Activated CD8-positive, alpha-beta memory T cell treated with anti-CD3 and anti-CD28 coated beads, Interleukin-2, amount 50 U/mL, for 48 hours (primary cell): ENCODE results near the gene AQP10.
A peak's percentile ranks its signal among the peaks of the same experiment; 100 is the strongest.
"Not testable (repeated sequence)": the region's sequence is repeated elsewhere in the genome, so short reads cannot be mapped to it uniquely, and the experiment has no call there.

ENCODE experiments used
- DNase-seq: peaks from one replicate; pipeline ENCODE4 v3.0.0-alpha.2; 2020

Gene AQP10

GRCh38 chr1:154320882-154321608, at the start of gene AQP10:
TSS of gene AQP10 (plus strand) at chr1:154321093. CDS start at chr1:154321156, 63 bp downstream.
- no peak for DNase-seq

DNA sequence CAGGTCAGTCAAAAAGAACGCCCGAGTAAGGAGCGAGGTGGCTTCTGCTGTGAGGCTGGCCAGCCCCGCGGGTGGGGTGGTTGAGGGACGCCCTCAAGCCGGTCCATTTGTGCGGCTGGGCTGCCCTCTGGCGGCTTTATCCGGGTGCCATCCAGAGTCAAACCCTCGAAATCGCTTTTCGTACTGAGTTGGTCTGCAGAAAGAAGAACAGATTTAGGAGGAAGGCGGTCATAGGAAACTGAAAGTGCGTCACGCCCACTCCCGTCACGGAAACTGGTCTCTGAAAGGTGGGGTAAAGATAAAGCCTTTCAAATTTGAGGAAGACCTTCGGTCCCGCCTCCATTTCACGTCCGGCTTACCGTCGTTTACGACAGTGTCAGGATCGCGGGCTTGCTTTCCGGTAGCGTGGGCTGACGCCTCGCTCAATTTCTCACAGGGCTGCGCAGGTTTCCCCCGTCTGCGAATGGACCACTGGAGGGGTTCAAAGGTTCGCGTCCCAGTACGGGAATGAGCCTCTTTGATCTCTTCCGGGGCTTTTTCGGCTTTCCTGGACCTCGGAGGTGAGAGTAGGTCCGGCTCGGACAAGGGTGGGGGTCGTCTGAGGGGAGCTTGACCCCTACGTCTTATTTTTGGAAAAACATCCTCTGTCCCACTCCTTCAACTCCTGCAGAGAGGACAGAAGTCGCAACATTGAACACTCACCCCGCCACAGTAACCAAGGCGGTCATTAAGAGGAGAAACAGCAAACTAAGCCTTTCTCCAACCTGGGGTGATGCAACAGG, 48.5 kb upstream of the AQP10 start, which contains the start of gene HAX1:
Gene HAX1 (plus strand): TSS at position 413 of the 782 bp plus-strand sequence. CDS start 95 bp downstream, at position 508.
- peak; percentile 97 for DNase-seq

DNA sequence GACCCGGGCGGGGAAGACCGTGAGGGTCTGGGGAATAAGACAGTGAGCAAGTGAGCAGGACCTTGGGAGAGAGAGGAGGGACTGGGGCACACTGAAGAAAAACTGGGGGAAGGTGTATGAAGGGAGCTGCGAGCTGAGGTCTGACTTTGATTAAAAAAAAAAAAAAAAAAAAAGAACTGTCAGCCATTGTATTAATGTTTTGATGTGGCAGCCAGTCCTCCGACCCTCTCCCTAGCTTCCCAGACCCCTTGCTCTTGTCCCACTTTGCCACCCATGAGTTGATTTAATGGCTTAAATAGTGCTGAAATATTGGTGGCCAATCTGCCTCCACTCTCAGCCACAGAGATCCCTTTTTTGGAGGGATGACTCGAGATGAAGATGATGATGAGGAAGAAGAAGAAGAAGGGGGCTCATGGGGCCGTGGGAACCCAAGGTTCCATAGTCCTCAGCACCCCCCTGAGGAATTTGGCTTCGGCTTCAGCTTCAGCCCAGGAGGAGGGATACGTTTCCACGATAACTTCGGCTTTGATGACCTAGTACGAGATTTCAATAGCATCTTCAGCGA, 47.8 kb upstream of the AQP10 start:
- DNase-seq, result no peak

GRCh38 chr1:154276797-154277196, 44.1 kb upstream of the AQP10 start:
- no peak for DNase-seq

DNA sequence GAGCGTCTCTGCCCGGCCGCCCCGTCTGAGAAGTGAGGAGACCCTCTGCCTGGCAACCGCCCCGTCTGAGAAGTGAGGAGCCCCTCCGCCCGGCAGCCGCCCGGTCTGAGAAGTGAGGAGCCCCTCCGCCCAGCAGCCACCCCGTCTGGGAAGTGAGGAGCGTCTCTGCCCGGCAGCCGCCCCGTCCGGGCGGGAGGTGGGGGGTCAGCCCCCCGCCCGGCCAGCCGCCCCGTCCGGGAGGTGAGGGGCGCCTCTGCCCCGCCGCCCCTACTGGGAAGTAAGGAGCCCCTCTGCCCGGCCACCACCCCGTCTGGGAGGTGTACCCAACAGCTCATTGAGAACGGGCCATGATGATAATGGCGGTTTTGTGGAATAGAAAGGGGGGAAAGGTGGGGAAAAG, 33.3 kb upstream of the AQP10 start:
- not testable (repeated sequence) for DNase-seq

GRCh38 chr1:154288661-154289060, 32.2 kb upstream of the AQP10 start:
- no peak for DNase-seq

DNA sequence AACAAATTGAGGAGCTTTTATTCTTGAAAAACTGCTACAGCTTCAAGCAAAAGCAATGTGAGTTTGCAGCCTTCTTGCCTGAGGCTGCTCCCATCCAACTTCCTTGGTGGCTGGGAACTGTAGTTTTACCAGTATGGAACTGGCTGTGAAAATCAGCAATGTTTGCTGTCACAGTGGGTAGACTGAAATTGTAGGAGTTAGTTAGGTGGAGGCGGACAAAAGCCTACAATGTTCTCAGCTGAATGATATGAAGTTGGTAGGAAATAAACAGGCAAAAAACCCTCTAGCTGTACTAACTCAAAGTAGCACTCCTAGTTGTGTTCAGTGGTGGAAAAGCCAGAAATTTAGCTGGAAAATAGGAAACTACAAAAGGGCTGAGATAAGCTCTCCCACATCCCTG, 30.0 kb upstream of the AQP10 start:
- no peak for DNase-seq

- no peak for DNase-seq
Observed at GRCh38 chr1:154295408-154296235, 25.3 kb upstream of the AQP10 start.

- DNase-seq, result no peak
Observed at GRCh38 chr1:154301582-154301981, 19.3 kb upstream of the AQP10 start.

DNA sequence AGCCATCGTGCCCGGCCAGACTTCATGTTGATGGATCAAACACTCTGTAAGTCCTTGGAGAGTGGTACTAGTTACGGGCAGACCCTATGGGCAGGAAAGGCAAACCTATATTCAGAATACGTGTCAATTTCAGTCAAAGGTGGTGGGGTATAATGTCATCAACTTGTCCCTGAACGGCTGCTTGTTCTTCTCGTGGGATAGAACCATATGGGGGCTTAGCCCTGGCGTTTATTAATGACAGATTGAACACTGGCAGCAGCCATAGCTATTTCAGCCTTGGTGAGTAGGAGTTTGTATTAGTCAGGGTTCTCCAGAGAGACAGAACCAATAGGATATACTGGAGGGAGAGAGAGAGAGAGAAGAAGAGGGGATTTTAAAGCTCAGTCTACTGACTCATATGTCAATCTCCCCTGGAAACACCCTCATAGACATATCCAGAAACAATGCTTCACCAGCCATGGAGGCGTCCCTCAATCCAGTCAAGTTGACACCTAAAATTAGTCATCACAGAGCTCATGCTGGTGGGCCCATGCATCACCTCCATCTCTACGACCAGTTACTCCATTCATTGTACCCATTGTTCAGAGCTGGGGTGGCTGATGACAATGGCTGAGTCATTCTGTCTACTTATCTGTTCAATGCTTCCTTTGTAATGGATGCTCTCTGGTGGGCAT, 16.1 kb upstream of the AQP10 start:
- peak; percentile 73 for DNase-seq

- no peak for DNase-seq
Observed at GRCh38 chr1:154306151-154306550, 14.7 kb upstream of the AQP10 start.

DNA sequence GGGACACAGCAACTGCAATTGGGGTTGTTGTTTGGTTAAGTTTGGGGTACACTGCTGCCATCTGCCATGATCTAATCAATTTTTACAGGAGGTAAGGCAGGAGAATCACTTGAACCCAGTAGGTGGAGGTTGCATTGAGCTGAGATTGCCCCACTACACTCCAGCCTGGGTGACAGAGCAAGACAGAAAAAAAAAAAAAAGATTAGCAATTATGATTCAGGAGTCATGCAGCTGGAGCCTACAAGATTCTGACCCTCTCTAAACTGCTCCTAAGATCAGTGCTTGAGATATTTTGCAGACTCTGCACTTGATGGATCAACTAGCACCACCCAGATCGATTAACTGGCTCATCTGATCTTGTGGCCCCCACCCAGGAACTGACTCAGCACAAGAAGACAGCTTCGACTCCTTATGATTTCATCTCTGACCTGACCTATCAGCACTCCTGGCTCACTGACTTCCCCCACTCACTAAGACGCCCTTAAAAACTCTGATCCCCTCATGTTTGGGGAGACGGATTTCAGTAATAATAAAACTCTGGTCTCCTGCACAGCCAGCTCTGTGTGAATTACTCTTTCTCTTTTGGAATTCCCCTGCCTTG, 13.1 kb upstream of the AQP10 start:
- not testable (repeated sequence) for DNase-seq

GRCh38 chr1:154309136-154309535, 11.8 kb upstream of the AQP10 start:
- not testable (repeated sequence) for DNase-seq

DNA sequence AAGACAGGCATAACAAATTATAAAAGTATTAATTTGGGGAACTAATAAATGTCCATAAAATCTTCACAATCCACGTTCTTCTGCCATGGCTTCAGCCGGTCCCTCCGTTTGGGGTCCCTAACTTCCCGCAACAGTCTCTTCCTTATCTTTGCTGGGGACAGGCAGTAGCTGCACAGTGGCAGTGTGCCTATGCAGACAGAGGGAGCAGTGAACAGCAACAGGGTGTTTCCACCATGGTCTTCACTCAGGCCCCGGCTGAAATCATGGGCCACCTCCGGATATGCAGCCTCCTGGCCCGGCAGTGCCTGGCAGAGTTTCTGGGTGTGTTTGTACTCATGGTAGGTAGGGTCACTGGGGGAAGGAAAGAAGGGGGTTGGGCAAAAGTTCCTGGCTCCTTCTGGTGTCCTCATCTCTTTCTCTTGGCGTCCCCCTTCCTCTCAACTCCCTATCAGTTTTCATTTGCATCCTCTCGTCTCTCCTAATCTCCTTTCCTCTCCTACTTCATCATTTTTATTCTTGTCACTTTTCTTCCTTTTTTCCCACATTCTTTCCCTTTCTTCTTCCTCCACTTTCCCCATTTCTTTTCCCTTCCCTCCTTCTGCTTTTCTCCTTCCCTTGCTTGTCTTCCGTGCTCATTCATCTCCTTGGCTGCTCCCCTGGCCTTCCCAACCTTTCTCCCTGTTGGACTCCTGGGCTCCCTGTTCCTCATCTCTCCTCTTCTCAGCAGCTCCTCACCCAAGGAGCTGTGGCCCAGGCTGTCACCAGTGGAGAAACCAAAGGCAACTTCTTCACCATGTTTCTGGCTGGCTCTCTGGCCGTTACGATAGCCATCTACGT, 8.4 kb upstream of the AQP10 start:
- not testable (repeated sequence) for DNase-seq

GRCh38 chr1:154313066-154313356, 7.9 kb upstream of the AQP10 start:
- no peak for DNase-seq

DNA sequence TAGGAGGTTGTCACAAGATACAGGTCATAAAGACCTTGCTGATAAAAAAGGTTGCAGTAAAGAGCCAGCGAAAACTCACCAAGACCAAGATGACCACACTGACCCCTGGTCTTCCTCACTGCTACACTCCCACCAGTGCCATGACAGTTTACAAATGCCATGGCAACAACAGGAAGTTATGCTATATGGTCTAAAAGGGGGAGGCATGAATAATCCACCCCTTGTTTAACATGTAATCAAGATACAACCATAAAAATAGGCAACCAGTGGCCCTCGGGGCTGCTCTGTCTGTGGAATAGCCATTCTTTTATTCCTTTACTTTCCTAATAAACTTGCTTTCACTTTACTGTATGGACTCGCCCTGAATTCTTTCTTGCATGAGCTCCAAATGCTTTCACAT, 6.7 kb upstream of the AQP10 start:
- not testable (repeated sequence) for DNase-seq

DNA sequence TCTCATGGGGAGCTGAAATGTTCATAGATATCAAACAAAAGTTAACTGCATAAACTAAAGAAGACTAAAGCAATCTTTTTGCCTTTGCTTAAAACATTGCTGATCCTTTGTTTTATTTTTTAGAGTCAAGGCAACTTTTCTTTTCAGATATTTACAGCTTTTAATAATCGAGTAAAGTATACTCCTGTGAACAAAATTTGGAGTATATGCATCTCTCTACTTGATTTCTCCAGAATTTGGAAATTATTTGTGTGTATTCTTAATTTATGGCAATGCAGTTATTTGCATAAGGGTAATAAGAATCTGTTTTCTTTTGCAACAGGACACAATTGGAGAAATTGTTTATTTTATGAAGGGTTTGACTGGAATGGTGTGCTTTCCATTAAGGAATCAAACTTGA, 4.2 kb upstream of the AQP10 start:
- no peak for DNase-seq

DNA sequence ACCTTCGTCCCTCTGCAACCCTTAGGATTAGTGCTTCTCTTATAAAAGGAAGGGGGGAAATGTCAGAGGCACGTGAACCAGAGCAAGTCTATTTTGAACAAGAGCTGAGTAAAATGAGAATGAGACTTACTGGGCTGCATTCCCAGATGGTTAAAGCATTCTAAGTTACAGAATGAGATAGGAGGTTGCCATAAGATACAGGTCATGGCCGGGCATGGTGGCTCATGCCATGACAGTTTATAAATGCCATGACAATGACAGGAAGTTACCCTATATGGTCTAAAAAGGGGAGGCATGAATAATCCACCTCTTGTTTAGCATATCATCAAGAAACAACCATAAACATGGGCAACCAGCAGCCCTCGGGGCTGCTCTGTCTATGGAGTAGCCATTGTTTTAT, 2.5 kb upstream of the AQP10 start:
- no peak for DNase-seq

DNA sequence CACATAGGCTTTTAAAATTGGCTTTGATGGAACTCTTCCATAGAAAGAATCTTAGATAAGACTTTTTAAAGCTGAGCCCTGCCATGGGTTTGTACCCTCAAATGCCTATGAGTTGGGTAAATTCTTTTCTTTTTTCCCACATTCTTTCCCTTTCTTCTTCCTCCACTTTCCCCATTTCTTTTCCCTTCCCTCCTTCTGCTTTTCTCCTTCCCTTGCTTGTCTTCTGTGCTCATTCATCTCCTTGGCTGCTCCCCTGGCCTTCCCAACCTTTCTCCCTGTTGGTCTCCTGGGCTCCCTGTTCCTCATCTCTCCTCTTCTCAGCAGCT, 679 bp downstream of the AQP10 start:
- DNase-seq, result not testable (repeated sequence)

DNA sequence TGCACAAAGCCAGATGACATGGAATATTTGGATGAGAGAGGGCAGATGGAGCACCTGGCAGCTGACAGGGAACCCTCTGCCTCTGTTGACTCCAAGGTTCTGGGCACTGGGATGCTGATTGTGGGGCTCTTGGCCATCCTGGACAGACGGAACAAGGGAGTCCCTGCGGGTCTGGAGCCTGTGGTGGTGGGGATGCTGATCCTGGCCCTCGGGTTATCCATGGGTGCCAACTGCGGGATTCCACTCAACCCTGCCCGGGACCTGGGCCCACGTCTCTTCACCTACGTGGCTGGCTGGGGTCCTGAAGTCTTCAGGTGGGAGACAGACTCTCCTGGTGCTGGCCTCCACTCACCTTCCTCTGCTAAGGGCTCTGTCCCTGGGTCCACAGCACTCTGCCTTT, 2.6 kb downstream of the AQP10 start:
- no peak for DNase-seq

DNA sequence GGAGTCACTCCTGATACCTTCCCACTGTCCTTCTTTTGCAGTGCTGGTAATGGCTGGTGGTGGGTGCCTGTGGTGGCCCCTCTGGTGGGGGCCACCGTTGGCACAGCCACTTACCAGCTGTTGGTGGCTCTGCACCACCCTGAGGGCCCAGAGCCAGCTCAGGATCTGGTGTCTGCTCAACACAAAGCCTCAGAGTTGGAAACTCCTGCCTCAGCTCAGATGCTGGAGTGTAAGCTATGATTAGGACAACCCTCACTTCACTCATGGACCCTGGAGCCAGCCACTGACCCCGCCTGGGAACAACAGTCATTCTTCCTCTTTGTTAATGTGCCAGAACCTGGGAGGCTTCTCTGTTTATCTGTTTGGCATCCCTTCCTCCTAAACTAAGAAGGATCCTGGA, 3.3 kb downstream of the AQP10 start:
- no peak for DNase-seq
